ENCODE measurements around the gene TBL1Y.

- TF ChIP-seq, protein P1, sequence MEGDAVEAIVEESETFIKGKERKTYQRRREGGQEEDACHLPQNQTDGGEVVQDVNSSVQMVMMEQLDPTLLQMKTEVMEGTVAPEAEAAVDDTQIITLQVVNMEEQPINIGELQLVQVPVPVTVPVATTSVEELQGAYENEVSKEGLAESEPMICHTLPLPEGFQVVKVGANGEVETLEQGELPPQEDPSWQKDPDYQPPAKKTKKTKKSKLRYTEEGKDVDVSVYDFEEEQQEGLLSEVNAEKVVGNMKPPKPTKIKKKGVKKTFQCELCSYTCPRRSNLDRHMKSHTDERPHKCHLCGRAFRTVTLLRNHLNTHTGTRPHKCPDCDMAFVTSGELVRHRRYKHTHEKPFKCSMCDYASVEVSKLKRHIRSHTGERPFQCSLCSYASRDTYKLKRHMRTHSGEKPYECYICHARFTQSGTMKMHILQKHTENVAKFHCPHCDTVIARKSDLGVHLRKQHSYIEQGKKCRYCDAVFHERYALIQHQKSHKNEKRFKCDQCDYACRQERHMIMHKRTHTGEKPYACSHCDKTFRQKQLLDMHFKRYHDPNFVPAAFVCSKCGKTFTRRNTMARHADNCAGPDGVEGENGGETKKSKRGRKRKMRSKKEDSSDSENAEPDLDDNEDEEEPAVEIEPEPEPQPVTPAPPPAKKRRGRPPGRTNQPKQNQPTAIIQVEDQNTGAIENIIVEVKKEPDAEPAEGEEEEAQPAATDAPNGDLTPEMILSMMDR (IDR thresholded peaks at IDR 0.05; ENCODE audit: insufficient read depth, low read depth, low read length): no peak
- TF ChIP-seq EZH2 (IDR thresholded peaks at IDR 0.05; ENCODE audit: insufficient read depth, low read length): no peak
These were observed 107.0 kb downstream of the TBL1Y start for GRCh38 chrY:7017244-7018080.

All from astrocyte (in vitro differentiated cells and primary cell).